Measurements from ENCODE around the gene PIP4K2B.
"Not testable (repeated sequence)": the region's sequence is repeated elsewhere in the genome, so short reads cannot be mapped to it uniquely, and the experiment has no call there.

PIP4K2B gene

DNA sequence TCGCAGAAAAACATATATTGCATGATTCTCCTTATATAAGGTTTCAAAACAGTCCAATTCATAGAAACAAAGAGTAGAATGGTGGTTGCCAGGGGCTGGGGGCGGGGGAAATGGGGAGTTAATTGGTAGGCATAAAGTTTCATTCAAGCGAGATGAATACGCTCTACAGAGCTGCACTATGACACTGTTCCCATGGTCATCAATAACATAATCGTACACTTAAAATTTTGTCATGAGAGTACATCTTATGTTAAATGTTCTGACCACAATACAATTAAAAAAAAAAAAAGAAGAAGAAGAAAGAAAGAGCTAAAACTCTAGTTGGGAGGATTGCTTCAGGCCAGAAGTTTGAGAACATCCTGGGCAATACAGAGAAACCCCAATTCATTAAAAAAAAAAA lies 5.1 kb downstream of the PIP4K2B start:
- no peak overlapping the region for H3K4me3 ChIP-seq (replicated peaks; ENCODE audit: low read depth, low read length)
- DNase-seq (ENCODE audit: low read depth) = no peak
- no peak for TF ChIP-seq CTCF (IDR thresholded peaks at IDR 0.05; ENCODE audit: low read length, missing control alignments)

DNA sequence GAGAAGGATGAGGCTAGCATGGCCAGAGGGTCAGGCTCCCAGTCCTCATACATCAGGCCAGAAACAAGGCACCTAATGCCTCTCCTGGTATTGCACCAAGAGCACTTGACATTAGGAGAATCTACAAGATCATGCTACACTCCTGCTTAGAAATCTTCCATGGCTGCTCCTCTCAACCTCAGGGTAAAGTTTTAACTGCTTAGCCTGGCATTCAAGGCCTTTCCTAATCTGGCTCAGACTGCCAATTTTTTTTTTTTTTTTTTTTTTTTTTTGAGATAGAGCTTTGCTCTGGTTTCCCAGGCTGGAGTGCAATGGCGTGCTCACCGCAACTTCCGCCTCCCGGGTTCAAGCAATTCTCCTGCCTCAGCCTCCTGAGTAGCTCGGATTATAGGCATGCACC lies 8.2 kb downstream of the PIP4K2B start:
- TF ChIP-seq CTCF (IDR thresholded peaks at IDR 0.05; ENCODE audit: low read length, missing control alignments) = no peak
- DNase-seq (ENCODE audit: low read depth) = no peak
- H3K4me3 ChIP-seq (replicated peaks; ENCODE audit: low read depth, low read length) = no peak overlapping the region

GRCh38 chr17:38790148-38790707 lies 9.1 kb downstream of the PIP4K2B start:
- not testable (repeated sequence) for H3K4me3 ChIP-seq (replicated peaks; ENCODE audit: low read depth, low read length); DNase-seq (ENCODE audit: low read depth)

- DNase-seq (ENCODE audit: low read depth) = no peak
- TF ChIP-seq CTCF (IDR thresholded peaks at IDR 0.05; ENCODE audit: low read length, missing control alignments) = no peak
- no peak overlapping the region for H3K4me3 ChIP-seq (replicated peaks; ENCODE audit: low read depth, low read length)
Observed at GRCh38 chr17:38789185-38789584, 10.2 kb downstream of the PIP4K2B start.

GRCh38 chr17:38787999-38788398 lies 11.4 kb downstream of the PIP4K2B start:
- DNase-seq (ENCODE audit: low read depth); H3K4me3 ChIP-seq (replicated peaks; ENCODE audit: low read depth, low read length): not testable (repeated sequence)

- no peak for DNase-seq (ENCODE audit: low read depth)
Observed at GRCh38 chr17:38786372-38786771, 13.0 kb downstream of the PIP4K2B start.

GRCh38 chr17:38783227-38783626 lies 16.1 kb downstream of the PIP4K2B start:
- TF ChIP-seq CTCF (IDR thresholded peaks at IDR 0.05; ENCODE audit: low read length, missing control alignments) = no peak
- H3K4me3 ChIP-seq (replicated peaks; ENCODE audit: low read depth, low read length) = no peak overlapping the region
- no peak for DNase-seq (ENCODE audit: low read depth)

More at GRCh38 chr17:38786372-38786771, 13.0 kb downstream of the PIP4K2B start:
- TF ChIP-seq CTCF (IDR thresholded peaks at IDR 0.05; ENCODE audit: low read length, missing control alignments) = no peak
- H3K4me3 ChIP-seq (replicated peaks; ENCODE audit: low read depth, low read length) = no peak overlapping the region

DNA sequence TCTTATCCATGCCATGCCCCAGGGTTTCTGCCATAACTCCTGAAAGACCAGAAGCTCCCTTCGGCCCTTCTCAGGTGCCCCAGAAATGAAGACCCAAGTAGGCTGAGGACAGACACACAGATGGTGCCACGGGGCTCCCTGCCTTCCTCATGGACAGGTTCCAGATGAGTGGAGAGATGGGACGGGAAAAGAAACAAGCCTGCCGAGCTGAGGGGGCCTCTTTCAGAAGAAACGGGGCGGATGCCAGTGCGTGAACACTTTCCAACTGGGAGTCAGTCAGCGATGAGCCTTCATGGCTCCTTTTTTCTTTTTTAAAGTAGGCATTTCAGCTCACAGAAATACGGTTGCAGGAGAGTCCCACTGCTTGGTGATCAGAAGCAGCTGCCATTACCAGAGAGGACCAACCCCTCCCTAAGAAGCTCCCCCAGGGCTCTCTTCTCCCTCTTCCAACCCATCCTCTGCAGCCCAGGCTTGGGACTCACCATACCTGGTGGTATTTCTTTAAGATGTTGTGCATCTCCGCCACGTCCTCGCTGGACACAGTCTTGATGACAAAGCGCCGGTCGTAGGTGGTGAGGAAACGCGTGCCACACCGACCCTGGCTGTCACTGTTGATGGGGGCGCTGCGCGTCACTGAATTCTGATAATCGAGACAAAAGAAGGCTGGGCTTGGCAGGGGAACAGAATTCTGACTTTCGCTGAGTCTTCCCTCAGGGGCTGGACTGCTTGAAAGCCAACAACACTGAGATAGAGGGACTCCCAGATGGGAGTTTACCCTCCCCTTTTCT lies 19.2 kb downstream of the PIP4K2B start:
- TF ChIP-seq CTCF (IDR thresholded peaks at IDR 0.05; ENCODE audit: low read length, missing control alignments) = no peak
- DNase-seq (ENCODE audit: low read depth) = no peak
- no peak overlapping the region for H3K4me3 ChIP-seq (replicated peaks; ENCODE audit: low read depth, low read length)

All from fibroblast of pulmonary artery (primary cell).